Esophagus squamous epithelium (tissue), 4 donors: ENCODE data around the gene TEX2.

Experiments used
- CTCF ChIP-seq, 6 experiments: fragments of 450-650 bp in 4 of 6; fragments of 200-600 bp in 2 of 6; sonication (generic) in 2 of 6; IDR thresholded peaks; one replicate each; pipeline ENCODE4 v1.5.1; 2016 to 2019; ENCODE audit warnings: antibody characterized with exemption in 6 of 6, mild to moderate bottlenecking in 4 of 6, moderate library complexity in 4 of 6
- POLR2A ChIP-seq, 4 donors: fragments of 450-650 bp; IDR thresholded peaks; one replicate each; pipeline ENCODE4 v1.6.1; 2017; ENCODE audit warnings: antibody characterized with exemption in 4 of 4, mild to moderate bottlenecking in 4 of 4, moderate library complexity in 3 of 4

GRCh38 chr17:64304551-64304950, 41.5 kb upstream of the TEX2 start:
- TF ChIP-seq CTCF (IDR thresholded peaks at IDR 0.05) (no peak), POLR2A (IDR thresholded peaks at IDR 0.05) (no peak)
